ENCODE data around the gene ARHGAP6.

- TF ChIP-seq, protein P1, sequence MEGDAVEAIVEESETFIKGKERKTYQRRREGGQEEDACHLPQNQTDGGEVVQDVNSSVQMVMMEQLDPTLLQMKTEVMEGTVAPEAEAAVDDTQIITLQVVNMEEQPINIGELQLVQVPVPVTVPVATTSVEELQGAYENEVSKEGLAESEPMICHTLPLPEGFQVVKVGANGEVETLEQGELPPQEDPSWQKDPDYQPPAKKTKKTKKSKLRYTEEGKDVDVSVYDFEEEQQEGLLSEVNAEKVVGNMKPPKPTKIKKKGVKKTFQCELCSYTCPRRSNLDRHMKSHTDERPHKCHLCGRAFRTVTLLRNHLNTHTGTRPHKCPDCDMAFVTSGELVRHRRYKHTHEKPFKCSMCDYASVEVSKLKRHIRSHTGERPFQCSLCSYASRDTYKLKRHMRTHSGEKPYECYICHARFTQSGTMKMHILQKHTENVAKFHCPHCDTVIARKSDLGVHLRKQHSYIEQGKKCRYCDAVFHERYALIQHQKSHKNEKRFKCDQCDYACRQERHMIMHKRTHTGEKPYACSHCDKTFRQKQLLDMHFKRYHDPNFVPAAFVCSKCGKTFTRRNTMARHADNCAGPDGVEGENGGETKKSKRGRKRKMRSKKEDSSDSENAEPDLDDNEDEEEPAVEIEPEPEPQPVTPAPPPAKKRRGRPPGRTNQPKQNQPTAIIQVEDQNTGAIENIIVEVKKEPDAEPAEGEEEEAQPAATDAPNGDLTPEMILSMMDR (IDR thresholded peaks at IDR 0.05): no peak
- no peak for TF ChIP-seq POLR2A (IDR thresholded peaks at IDR 0.05)
Measured at GRCh38 chrX:11103006-11103405, 562.7 kb downstream of the ARHGAP6 start.
